ENCODE measurements around the gene MAGEA9B. TPM values are rescaled to one million over a fixed set of nuclear protein-coding genes. Genes with fewer than 3 reads are reported as not detected.

Gene MAGEA9B
- total and polyA plus RNA-seq, 4 donors = not detected

DNA sequence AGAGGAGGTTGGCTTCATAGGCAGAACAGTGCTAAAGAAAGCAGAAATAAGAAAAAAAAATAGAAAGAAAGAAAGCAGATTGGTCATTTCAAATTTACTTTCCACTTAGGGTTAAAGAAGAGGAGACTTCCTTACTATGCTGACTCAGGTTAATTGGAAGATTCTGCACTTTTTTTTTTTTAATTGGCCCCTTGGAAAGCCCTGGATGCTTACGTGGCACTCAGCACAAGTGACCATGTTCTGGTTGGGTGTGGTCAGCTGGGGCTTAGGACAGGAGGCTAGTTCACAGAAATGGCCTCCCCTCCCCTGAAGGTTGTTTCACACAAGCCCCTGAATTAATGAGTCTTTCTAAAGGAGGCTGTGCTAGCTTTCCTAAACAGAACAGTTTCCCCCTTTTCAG lies 14.5 kb downstream of the MAGEA9B start (continued):
- TF ChIP-seq, protein P1, sequence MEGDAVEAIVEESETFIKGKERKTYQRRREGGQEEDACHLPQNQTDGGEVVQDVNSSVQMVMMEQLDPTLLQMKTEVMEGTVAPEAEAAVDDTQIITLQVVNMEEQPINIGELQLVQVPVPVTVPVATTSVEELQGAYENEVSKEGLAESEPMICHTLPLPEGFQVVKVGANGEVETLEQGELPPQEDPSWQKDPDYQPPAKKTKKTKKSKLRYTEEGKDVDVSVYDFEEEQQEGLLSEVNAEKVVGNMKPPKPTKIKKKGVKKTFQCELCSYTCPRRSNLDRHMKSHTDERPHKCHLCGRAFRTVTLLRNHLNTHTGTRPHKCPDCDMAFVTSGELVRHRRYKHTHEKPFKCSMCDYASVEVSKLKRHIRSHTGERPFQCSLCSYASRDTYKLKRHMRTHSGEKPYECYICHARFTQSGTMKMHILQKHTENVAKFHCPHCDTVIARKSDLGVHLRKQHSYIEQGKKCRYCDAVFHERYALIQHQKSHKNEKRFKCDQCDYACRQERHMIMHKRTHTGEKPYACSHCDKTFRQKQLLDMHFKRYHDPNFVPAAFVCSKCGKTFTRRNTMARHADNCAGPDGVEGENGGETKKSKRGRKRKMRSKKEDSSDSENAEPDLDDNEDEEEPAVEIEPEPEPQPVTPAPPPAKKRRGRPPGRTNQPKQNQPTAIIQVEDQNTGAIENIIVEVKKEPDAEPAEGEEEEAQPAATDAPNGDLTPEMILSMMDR (IDR thresholded peaks at IDR 0.05; ENCODE audit: low read depth, low read length, missing input control) = no peak
- TF ChIP-seq, protein P2, sequence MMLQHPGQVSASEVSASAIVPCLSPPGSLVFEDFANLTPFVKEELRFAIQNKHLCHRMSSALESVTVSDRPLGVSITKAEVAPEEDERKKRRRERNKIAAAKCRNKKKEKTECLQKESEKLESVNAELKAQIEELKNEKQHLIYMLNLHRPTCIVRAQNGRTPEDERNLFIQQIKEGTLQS (IDR thresholded peaks at IDR 0.05) = no peak
- TF ChIP-seq HNF4G (IDR thresholded peaks at IDR 0.05) = no peak

DNA sequence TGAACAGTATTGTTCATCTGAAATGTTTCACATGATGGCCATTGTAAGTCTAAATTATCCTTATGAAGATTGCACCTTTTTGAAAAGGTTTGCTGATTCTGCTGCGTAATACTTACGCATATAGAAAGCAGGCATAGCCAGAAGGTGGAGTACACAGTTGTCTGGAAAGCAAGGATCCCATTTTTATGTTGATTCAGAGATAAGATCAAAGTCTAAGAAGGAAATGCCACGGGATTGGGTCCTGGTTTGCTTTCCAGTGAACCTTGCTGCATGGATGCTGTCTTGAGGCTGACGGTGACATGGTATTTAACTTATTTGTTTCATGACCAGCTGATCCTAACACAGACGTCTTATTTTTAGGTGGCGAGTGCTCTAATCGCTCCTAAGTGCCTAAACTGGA lies 15.5 kb downstream of the MAGEA9B start:
- 69% methylated on average over 7 of the region's 7 CpGs for WGBS
- Histone ChIP-seq H3K27me3 (ENCODE audit: control insufficient read depth in 4 of 4, insufficient read depth in 4 of 4, low read length in 3 of 4) (no peaks in the 10 kb centered on the region), H3K4me1 (ENCODE audit: control insufficient read depth in 4 of 4, insufficient read depth in 4 of 4, low read length in 3 of 4) (no peaks in the 10 kb centered on the region), H3K27ac (ENCODE audit: low read depth in 1 of 2, low read length in 2 of 2) (no peak overlapping the region), H3K4me3 (ENCODE audit: low read depth in 1 of 3, low read length in 3 of 3) (no peak overlapping the region), H3K9ac (ENCODE audit: low read depth in 1 of 2, low read length in 2 of 2) (no peak overlapping the region), H3K36me3 (ENCODE audit: control insufficient read depth in 4 of 4, insufficient read depth in 3 of 4, low read depth in 1 of 4, low read length in 3 of 4) (no peaks in the 10 kb centered on the region), H3K9me3 (ENCODE audit: control insufficient read depth in 4 of 4, low read length in 3 of 4) (no peaks in the 10 kb centered on the region)
- TF ChIP-seq TAF1 (conservative IDR thresholded peaks at IDR 0.05) = no peak
- TF ChIP-seq YY1 (IDR thresholded peaks at IDR 0.05) = no peak
- TF ChIP-seq, protein P3, sequence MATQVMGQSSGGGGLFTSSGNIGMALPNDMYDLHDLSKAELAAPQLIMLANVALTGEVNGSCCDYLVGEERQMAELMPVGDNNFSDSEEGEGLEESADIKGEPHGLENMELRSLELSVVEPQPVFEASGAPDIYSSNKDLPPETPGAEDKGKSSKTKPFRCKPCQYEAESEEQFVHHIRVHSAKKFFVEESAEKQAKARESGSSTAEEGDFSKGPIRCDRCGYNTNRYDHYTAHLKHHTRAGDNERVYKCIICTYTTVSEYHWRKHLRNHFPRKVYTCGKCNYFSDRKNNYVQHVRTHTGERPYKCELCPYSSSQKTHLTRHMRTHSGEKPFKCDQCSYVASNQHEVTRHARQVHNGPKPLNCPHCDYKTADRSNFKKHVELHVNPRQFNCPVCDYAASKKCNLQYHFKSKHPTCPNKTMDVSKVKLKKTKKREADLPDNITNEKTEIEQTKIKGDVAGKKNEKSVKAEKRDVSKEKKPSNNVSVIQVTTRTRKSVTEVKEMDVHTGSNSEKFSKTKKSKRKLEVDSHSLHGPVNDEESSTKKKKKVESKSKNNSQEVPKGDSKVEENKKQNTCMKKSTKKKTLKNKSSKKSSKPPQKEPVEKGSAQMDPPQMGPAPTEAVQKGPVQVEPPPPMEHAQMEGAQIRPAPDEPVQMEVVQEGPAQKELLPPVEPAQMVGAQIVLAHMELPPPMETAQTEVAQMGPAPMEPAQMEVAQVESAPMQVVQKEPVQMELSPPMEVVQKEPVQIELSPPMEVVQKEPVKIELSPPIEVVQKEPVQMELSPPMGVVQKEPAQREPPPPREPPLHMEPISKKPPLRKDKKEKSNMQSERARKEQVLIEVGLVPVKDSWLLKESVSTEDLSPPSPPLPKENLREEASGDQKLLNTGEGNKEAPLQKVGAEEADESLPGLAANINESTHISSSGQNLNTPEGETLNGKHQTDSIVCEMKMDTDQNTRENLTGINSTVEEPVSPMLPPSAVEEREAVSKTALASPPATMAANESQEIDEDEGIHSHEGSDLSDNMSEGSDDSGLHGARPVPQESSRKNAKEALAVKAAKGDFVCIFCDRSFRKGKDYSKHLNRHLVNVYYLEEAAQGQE (IDR thresholded peaks at IDR 0.05) = no peak
- TF ChIP-seq EGR1 (IDR thresholded peaks at IDR 0.05; ENCODE audit: low read depth in 2 of 2) = no peak
- no peak for TF ChIP-seq RXRA (IDR thresholded peaks at IDR 0.05)
- DNase-seq (ENCODE audit: low spot score) = no peak

DNA sequence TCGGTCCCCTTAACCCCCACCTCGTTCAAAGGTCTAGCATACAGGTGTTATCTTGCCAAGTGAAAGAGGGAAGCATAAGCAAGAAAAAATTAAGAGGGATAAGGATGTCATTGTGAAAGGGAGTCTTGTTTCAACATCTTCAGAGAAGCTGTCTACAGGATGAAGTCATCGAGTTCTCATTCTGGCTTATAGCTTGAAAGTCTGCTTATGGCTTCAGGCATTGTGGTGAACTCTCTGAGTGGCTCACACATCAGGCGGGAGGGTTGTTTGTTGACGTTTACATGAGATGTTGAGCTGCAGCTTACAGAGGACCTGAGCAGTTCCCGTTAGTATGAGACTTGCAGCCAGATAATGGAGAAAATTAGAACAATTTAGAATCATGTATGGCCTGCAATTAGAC lies 16.6 kb downstream of the MAGEA9B start:
- Histone ChIP-seq H3K27me3 (ENCODE audit: control insufficient read depth in 4 of 4, insufficient read depth in 4 of 4, low read length in 3 of 4) (no peaks in the 10 kb centered on the region), H3K36me3 (ENCODE audit: control insufficient read depth in 4 of 4, insufficient read depth in 3 of 4, low read depth in 1 of 4, low read length in 3 of 4) (no peaks in the 10 kb centered on the region), H3K9ac (ENCODE audit: low read depth in 1 of 2, low read length in 2 of 2) (no peak overlapping the region), H3K4me1 (ENCODE audit: control insufficient read depth in 4 of 4, insufficient read depth in 4 of 4, low read length in 3 of 4) (no peaks in the 10 kb centered on the region), H3K9me3 (ENCODE audit: control insufficient read depth in 4 of 4, low read length in 3 of 4) (no peaks in the 10 kb centered on the region), H3K4me3 (ENCODE audit: low read depth in 1 of 3, low read length in 3 of 3) (no peak overlapping the region), H3K27ac (ENCODE audit: low read depth in 1 of 2, low read length in 2 of 2) (no peak overlapping the region)
- 69% methylated on average over 6 of the region's 6 CpGs for WGBS
- TF ChIP-seq TAF1 (conservative IDR thresholded peaks at IDR 0.05) (no peak), NR2F2 (IDR thresholded peaks at IDR 0.05) (no peak), HNF4A (conservative IDR thresholded peaks at IDR 0.05) (no peak), YY1 (IDR thresholded peaks at IDR 0.05) (no peak), GABPA (IDR thresholded peaks at IDR 0.05 in 1 of 2, conservative IDR thresholded peaks at IDR 0.05 in 1 of 2) (no peak), EGR1 (IDR thresholded peaks at IDR 0.05; ENCODE audit: low read depth in 2 of 2) (no peak)
- TF ChIP-seq, protein P2 (IDR thresholded peaks at IDR 0.05) = no peak
- DNase-seq (ENCODE audit: low spot score) = no peak

Measured in liver (tissue), 9 donors.